Liver (tissue), 9 donors: Measurements from ENCODE around the gene ZNF80. TPM values are rescaled to one million over a fixed set of nuclear protein-coding genes. Genes with fewer than 3 reads are reported as not detected.

Experiments
- DNase-seq: peaks from one replicate; pipeline ENCODE4 v3.0.0-alpha.2; 2017; ENCODE audit warnings: low spot score
- H3K27ac ChIP-seq, 2 donors: one replicate each; pipeline ENCODE4 v1.7.0; 2013; ENCODE audit warnings: inconsistent platforms in 2 of 2, low read length in 2 of 2, control low read depth in 1 of 2, low read depth in 1 of 2, mild to moderate bottlenecking in 1 of 2
- H3K27me3 ChIP-seq, 4 donors: one replicate each; pipeline versions ENCODE4 v1.6.1 to v1.7.0; 2013; ENCODE audit warnings: low read length in 3 of 4, inconsistent platforms in 1 of 4, mild to moderate bottlenecking in 1 of 4, moderate library complexity in 1 of 4; ENCODE audit not compliant: control insufficient read depth in 4 of 4, insufficient read depth in 4 of 4
- H3K36me3 ChIP-seq, 4 donors: one replicate each; pipeline versions ENCODE4 v1.6.1 to v1.7.0; 2013; ENCODE audit warnings: low read length in 3 of 4, mild to moderate bottlenecking in 3 of 4, low read depth in 1 of 4, moderate library complexity in 1 of 4; ENCODE audit not compliant: control insufficient read depth in 4 of 4, insufficient read depth in 3 of 4
- H3K4me1 ChIP-seq, 4 donors: one replicate each; pipeline versions ENCODE4 v1.6.1 to v1.7.0; 2013; ENCODE audit warnings: low read length in 3 of 4, mild to moderate bottlenecking in 3 of 4, moderate library complexity in 1 of 4; ENCODE audit not compliant: control insufficient read depth in 4 of 4, insufficient read depth in 4 of 4
- H3K4me3 ChIP-seq, 3 donors: one replicate each; pipeline versions ENCODE4 v1.6.1 to v1.7.0; 2013; ENCODE audit warnings: low read length in 3 of 3, control low read depth in 1 of 3, low read depth in 1 of 3, mild to moderate bottlenecking in 1 of 3
- H3K9ac ChIP-seq, 2 donors: one replicate each; pipeline ENCODE4 v1.7.0; 2013; ENCODE audit warnings: low read length in 2 of 2, mild to moderate bottlenecking in 2 of 2, moderate library complexity in 2 of 2, control low read depth in 1 of 2, low read depth in 1 of 2
- H3K9me3 ChIP-seq, 4 donors: one replicate each; pipeline versions ENCODE4 v1.6.1 to v1.7.0; 2013; ENCODE audit warnings: low read length in 3 of 4; ENCODE audit not compliant: control insufficient read depth in 4 of 4
- FOXA1 ChIP-seq: IDR thresholded peaks from 2 replicates; pipeline ENCODE4 v1.6.1; 2016; ENCODE audit warnings: antibody characterized with exemption
- GABPA ChIP-seq, 2 donors: IDR thresholded peaks in 1 of 2; conservative IDR thresholded peaks in 1 of 2; 2 replicates each; pipeline ENCODE4 v1.6.1; 2016; ENCODE audit warnings: antibody characterized with exemption in 2 of 2, mild to moderate bottlenecking in 1 of 2, moderate library complexity in 1 of 2
- HNF4A ChIP-seq, 2 donors: conservative IDR thresholded peaks; 2 replicates each; pipeline ENCODE4 v1.6.1; 2016; ENCODE audit warnings: antibody characterized with exemption in 2 of 2, mild to moderate bottlenecking in 2 of 2
- HNF4G ChIP-seq: IDR thresholded peaks from 2 replicates; pipeline ENCODE4 v1.6.1; 2016; ENCODE audit warnings: antibody characterized with exemption
- JUND ChIP-seq, 2 donors: IDR thresholded peaks; 2 replicates each; pipeline ENCODE4 v1.6.1; 2016; ENCODE audit warnings: antibody characterized with exemption in 2 of 2
- RXRA ChIP-seq, 2 donors: IDR thresholded peaks; 2 replicates each; pipeline ENCODE4 v1.6.1; 2017 to 2018; ENCODE audit warnings: antibody characterized with exemption in 2 of 2, mild to moderate bottlenecking in 1 of 2
- SP1 ChIP-seq: IDR thresholded peaks from 2 replicates; pipeline ENCODE4 v1.6.1; 2018; ENCODE audit warnings: antibody characterized with exemption, mild to moderate bottlenecking
- whole genome bisulfite sequencing: extraction: QIAGEN DNeasy Blood & Tissue Kit; methylation state at CpG from one replicate; pipeline ENCODE4 v1.1.7; 2013; 5-methylcytosine and 5-hydroxymethylcytosine counted together
- polyA plus RNA-seq, 2 donors: library from polyadenylated mRNA; stranded (reverse) in 1 of 2; unstranded in 1 of 2; fragments of 200-250 nt in 1 of 2; fragments of >200 nt in 1 of 2; fragmentation: Nextera tagmentation in 1 of 2; extraction: Ambion mirVana in 1 of 2; gene quantifications; one replicate each; pipeline versions ENCODE4 v1.2.1 to v1.2.3, GENCODE V29; 2013 to 2015
- total RNA-seq, 2 donors: library from RNA; depleted of rRNA; stranded (reverse); fragments of >200 nt; gene quantifications; one replicate each; pipeline ENCODE4 v1.2.3, GENCODE V29; 2014
- TF ChIP-seq, protein P1 (sequence below): IDR thresholded peaks from 2 replicates; pipeline ENCODE4 v1.6.1; 2016; ENCODE audit warnings: antibody characterized with exemption
- TF ChIP-seq, protein P2 (sequence below): IDR thresholded peaks from 2 replicates; pipeline ENCODE4 v1.6.1; 2016; ENCODE audit warnings: antibody characterized with exemption, mild to moderate bottlenecking
- donor health status: healthy.
- donor health status: healthy.
- donor health status: healthy.
- donor health status: healthy.
- donor health status: healthy.

ZNF80 gene
- total and polyA plus RNA-seq, 4 donors: 0.06 TPM; not detected in 3

DNA sequence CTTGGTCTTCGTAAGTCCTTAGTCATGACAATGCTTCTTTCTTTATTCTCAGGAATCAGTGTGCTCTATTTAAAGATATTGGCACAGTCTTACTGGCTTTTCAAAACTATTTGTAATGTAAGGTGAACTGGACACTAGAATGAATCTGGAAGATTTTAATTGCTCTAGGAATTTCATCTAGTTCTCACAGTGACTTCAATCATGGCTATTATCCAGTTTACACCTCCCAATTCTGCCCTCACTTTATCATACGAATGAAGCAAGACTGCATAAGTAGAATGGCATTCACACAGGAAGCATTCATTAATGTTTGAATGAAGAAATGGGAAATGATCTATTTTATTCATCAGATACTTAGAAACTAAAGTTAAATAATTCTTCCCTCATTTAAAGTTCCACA lies 31.8 kb downstream of the ZNF80 start:
- H3K27ac ChIP-seq: no peak overlapping the region
- no peaks in the 10 kb centered on the region for H3K9me3 ChIP-seq
- H3K36me3 ChIP-seq: no peaks in the 10 kb centered on the region
- WGBS: 70% methylated on average over 2 of the region's 2 CpGs
- DNase-seq: no peak
- H3K4me1 ChIP-seq: no peaks in the 10 kb centered on the region
- no peak for TF ChIP-seq JUND (IDR thresholded peaks at IDR 0.05)
- no peak overlapping the region for H3K9ac ChIP-seq
- peaks cover 0 to 3% (median 1%) of the 10 kb centered on the region in 4 donors for H3K27me3 ChIP-seq
- H3K4me3 ChIP-seq: no peak overlapping the region

DNA sequence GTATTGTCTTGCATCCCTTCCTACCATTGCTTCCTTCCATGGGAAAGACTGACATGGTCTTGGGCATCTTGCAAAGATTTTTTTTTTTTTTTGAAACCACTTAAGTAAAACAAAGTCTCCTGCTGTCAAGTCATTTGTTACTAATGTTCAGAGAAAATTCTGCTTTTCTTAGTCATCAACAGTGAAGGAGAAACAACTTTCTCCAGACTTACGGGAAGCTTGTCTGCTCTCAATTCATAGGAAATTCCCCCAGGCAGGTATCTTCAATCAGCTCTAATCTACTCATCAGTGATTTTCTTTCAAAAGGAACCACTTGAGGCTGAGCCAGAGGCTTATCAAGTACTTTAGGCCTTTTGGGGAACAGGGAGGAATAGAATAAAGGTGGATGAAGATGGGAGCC lies 42.6 kb downstream of the ZNF80 start:
- Histone ChIP-seq H3K9me3 (no peaks in the 10 kb centered on the region), H3K4me3 (no peak overlapping the region), H3K4me1 (no peaks in the 10 kb centered on the region), H3K9ac (no peak overlapping the region), H3K36me3 (no peaks in the 10 kb centered on the region), H3K27ac (no peak overlapping the region), H3K27me3 (no peaks in the 10 kb centered on the region)
- DNase-seq: no peak
- 93% methylated on average over 1 of the region's 1 CpG for WGBS
- TF ChIP-seq HNF4A (conservative IDR thresholded peaks at IDR 0.05) (no peak), FOXA1 (no peak), SP1 (no peak), GABPA (IDR thresholded peaks at IDR 0.05 in 1 of 2, conservative IDR thresholded peaks at IDR 0.05 in 1 of 2) (no peak)
- TF ChIP-seq, protein P1, sequence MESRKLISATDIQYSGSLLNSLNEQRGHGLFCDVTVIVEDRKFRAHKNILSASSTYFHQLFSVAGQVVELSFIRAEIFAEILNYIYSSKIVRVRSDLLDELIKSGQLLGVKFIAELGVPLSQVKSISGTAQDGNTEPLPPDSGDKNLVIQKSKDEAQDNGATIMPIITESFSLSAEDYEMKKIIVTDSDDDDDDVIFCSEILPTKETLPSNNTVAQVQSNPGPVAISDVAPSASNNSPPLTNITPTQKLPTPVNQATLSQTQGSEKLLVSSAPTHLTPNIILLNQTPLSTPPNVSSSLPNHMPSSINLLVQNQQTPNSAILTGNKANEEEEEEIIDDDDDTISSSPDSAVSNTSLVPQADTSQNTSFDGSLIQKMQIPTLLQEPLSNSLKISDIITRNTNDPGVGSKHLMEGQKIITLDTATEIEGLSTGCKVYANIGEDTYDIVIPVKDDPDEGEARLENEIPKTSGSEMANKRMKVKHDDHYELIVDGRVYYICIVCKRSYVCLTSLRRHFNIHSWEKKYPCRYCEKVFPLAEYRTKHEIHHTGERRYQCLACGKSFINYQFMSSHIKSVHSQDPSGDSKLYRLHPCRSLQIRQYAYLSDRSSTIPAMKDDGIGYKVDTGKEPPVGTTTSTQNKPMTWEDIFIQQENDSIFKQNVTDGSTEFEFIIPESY: no peak

DNA sequence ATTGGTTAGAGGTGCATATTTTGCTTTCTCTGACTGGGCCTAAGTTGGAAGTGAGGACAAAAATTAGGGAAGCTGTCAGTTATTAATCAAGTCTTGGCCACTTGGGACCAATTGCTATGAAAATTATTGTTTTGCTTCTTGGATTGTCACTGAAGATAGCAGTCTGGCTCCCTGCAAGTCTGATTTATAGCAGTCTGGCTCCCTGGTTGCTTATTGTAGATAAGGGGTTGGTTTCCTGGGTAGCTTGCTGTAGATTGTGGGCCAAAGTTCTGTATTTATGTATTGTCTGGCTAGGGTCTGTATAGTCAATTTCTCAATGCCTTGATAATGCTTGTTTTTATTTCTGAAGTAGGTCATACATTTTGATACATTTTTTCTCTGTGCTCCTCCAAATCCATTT lies 45.2 kb downstream of the ZNF80 start:
- Histone ChIP-seq H3K36me3 (no peaks in the 10 kb centered on the region), H3K9me3 (no peaks in the 10 kb centered on the region), H3K4me1 (no peaks in the 10 kb centered on the region), H3K27me3 (no peaks in the 10 kb centered on the region), H3K9ac (no peak overlapping the region), H3K4me3 (no peak overlapping the region), H3K27ac (no peak overlapping the region)
- no peak for TF ChIP-seq JUND (IDR thresholded peaks at IDR 0.05)
- TF ChIP-seq, protein P2, sequence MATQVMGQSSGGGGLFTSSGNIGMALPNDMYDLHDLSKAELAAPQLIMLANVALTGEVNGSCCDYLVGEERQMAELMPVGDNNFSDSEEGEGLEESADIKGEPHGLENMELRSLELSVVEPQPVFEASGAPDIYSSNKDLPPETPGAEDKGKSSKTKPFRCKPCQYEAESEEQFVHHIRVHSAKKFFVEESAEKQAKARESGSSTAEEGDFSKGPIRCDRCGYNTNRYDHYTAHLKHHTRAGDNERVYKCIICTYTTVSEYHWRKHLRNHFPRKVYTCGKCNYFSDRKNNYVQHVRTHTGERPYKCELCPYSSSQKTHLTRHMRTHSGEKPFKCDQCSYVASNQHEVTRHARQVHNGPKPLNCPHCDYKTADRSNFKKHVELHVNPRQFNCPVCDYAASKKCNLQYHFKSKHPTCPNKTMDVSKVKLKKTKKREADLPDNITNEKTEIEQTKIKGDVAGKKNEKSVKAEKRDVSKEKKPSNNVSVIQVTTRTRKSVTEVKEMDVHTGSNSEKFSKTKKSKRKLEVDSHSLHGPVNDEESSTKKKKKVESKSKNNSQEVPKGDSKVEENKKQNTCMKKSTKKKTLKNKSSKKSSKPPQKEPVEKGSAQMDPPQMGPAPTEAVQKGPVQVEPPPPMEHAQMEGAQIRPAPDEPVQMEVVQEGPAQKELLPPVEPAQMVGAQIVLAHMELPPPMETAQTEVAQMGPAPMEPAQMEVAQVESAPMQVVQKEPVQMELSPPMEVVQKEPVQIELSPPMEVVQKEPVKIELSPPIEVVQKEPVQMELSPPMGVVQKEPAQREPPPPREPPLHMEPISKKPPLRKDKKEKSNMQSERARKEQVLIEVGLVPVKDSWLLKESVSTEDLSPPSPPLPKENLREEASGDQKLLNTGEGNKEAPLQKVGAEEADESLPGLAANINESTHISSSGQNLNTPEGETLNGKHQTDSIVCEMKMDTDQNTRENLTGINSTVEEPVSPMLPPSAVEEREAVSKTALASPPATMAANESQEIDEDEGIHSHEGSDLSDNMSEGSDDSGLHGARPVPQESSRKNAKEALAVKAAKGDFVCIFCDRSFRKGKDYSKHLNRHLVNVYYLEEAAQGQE: no peak
- TF ChIP-seq GABPA (IDR thresholded peaks at IDR 0.05 in 1 of 2, conservative IDR thresholded peaks at IDR 0.05 in 1 of 2): no peak
- TF ChIP-seq FOXA1: no peak
- no peak for TF ChIP-seq RXRA (IDR thresholded peaks at IDR 0.05)
- TF ChIP-seq SP1: no peak
- no peak for TF ChIP-seq HNF4G
- no peak for DNase-seq
